Endometrium (tissue), 2 donors: ENCODE data around the gene HAO2.

Experiments used
- FAIRE-seq: peaks from 2 replicates; lab custom pipeline; 2012; peaks lifted over from hg19 to GRCh38; lab: Jason Lieb, UNC
- donor health status: control.
- donor health status: control.

HAO2 gene

GRCh38 chr1:119380304-119380703 lies 11.7 kb downstream of the HAO2 start:
- FAIRE-seq: no peak

- no peak for FAIRE-seq
These were observed 12.5 kb downstream of the HAO2 start for GRCh38 chr1:119380983-119381662.

- FAIRE-seq: no peak
These were observed 16.0 kb downstream of the HAO2 start for GRCh38 chr1:119384591-119384990.

GRCh38 chr1:119385650-119386049 lies 17.1 kb downstream of the HAO2 start:
- no peak for FAIRE-seq

- FAIRE-seq: no peak
These were observed 19.3 kb downstream of the HAO2 start for GRCh38 chr1:119387858-119388257.

- no peak for FAIRE-seq
These were observed 19.9 kb downstream of the HAO2 start for GRCh38 chr1:119388450-119388849.

- no peak for FAIRE-seq
These were observed 21.9 kb downstream of the HAO2 start for GRCh38 chr1:119390526-119390925.

GRCh38 chr1:119391749-119392148 lies 23.2 kb downstream of the HAO2 start:
- no peak for FAIRE-seq

- no peak for FAIRE-seq
These were observed 25.5 kb downstream of the HAO2 start for GRCh38 chr1:119394085-119394484.

- no peak for FAIRE-seq
These were observed 28.4 kb downstream of the HAO2 start for GRCh38 chr1:119396982-119397381.

GRCh38 chr1:119397986-119398385 lies 29.4 kb downstream of the HAO2 start:
- no peak for FAIRE-seq

- FAIRE-seq: no peak
These were observed 36.2 kb downstream of the HAO2 start for GRCh38 chr1:119404736-119405135.

GRCh38 chr1:119409731-119410130 lies 41.1 kb downstream of the HAO2 start:
- no peak for FAIRE-seq

GRCh38 chr1:119410961-119411360 lies 42.4 kb downstream of the HAO2 start:
- FAIRE-seq: no peak

GRCh38 chr1:119414950-119415349 lies 46.4 kb downstream of the HAO2 start, which contains the start of gene HSD3B2:
Gene HSD3B2 (plus strand): TSS chr1:119415150. CDS start chr1:119415420, 270 bp downstream.
- FAIRE-seq: no peak

GRCh38 chr1:119416006-119416640 lies 47.5 kb downstream of the HAO2 start:
- no peak for FAIRE-seq

- no peak for FAIRE-seq
These were observed 50.5 kb downstream of the HAO2 start for GRCh38 chr1:119419109-119419508.

- no peak for FAIRE-seq
These were observed 52.1 kb downstream of the HAO2 start for GRCh38 chr1:119420638-119421037.

GRCh38 chr1:119422631-119423030 lies 54.0 kb downstream of the HAO2 start:
- no peak for FAIRE-seq

GRCh38 chr1:119428991-119429390 lies 60.4 kb downstream of the HAO2 start:
- FAIRE-seq: no peak

GRCh38 chr1:119429687-119430086 lies 61.1 kb downstream of the HAO2 start:
- FAIRE-seq: no peak

GRCh38 chr1:119430486-119430885 lies 61.9 kb downstream of the HAO2 start:
- no peak for FAIRE-seq

GRCh38 chr1:119431836-119432235 lies 63.3 kb downstream of the HAO2 start:
- FAIRE-seq: no peak

- no peak for FAIRE-seq
These were observed 66.5 kb downstream of the HAO2 start for GRCh38 chr1:119435052-119435451.
